Epithelial cell of proximal tubule (primary cell): ENCODE results near the gene ASCL5. TPM values are rescaled to one million over a fixed set of nuclear protein-coding genes. Genes with fewer than 3 reads are reported as not detected.
A peak's percentile ranks its signal among the peaks of the same experiment; 100 is the strongest.
"Not testable (repeated sequence)": the region's sequence is repeated elsewhere in the genome, so short reads cannot be mapped to it uniquely, and the experiment has no call there.

Experiments
- DNase-seq: peaks from one replicate; pipeline ENCODE4 v3.0.0-alpha.2; 2011; ENCODE audit warnings: low read depth
- H3K4me3 ChIP-seq: 2 replicates; pipeline ENCODE4 v1.5.1; 2011; ENCODE audit warnings: low read depth, mild to moderate bottlenecking, low read length
- CTCF ChIP-seq: conservative IDR thresholded peaks from 2 replicates; pipeline ENCODE4 v1.5.1; 2012; ENCODE audit warnings: low read depth, mild to moderate bottlenecking, low read length
- total RNA-seq: library from RNA; depleted of rRNA; stranded (reverse); fragments of >200 nt; gene quantifications from 2 replicates; pipeline ENCODE4 v1.2.3, GENCODE V29; 2015

ASCL5 gene
- total RNA-seq, 1 donor from 2014 or later: not detected

- TF ChIP-seq CTCF: no peak
- H3K4me3 ChIP-seq: peak overlapping the region; percentile 61
- peak; percentile 75 for DNase-seq
Measured at GRCh38 chr1:201170533-201171062, 43.6 kb upstream of the ASCL5 start.

DNA sequence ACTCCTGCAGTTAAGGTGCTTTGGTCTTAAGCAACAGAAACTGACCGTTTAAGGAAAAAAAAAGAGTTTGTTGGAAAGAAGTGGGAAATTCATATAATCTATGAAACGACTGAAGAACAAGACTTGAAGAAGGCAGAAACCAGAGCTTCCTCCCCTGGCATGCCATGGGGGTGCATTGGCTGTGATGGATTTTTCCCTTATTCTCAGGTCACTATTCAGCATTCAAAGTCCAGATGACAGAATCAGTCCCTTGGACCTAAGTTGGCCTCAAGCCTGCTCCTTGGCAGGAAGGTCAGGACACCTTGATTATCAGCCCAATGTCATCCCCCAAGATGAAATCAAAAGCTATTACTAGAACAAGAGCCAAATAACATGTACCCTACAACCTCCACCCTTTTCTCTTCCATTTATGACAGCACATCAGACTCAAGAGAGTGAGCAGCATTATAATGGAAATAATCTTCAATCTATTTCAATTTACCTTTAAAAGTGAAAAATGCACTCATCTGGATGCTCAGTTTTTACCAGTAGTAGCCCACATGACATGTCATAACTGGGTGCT is 43.1 kb upstream of the ASCL5 start:
- no peak for DNase-seq
- no peak for TF ChIP-seq CTCF
- H3K4me3 ChIP-seq: no peak overlapping the region

GRCh38 chr1:201169203-201169602 is 42.2 kb upstream of the ASCL5 start:
- no peak for DNase-seq
- no peak for TF ChIP-seq CTCF
- no peak overlapping the region for H3K4me3 ChIP-seq

GRCh38 chr1:201167041-201167991 is 40.3 kb upstream of the ASCL5 start:
- no peak overlapping the region for H3K4me3 ChIP-seq
- TF ChIP-seq CTCF: no peak
- DNase-seq: no peak

DNA sequence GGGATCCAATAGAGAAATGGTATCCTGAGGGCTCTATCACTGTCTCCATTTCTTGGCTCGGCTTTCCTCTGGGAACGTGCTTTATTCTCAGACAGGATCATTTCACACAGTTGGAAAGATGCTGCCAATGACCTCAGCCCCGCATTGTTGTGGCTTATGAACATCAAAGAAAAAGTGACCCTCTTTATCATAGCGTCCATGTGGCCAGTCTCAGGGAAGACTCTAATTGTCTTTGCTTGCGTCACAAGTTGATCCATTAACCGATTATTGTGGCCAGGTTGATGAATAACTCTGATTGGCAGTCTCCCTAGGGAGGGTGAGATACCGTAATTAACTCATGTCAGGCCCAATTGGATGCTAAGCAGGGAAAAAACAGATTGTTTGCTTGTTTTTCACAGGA is 37.7 kb upstream of the ASCL5 start:
- peak; percentile 61 for DNase-seq
- H3K4me3 ChIP-seq: no peak overlapping the region
- no peak for TF ChIP-seq CTCF

DNA sequence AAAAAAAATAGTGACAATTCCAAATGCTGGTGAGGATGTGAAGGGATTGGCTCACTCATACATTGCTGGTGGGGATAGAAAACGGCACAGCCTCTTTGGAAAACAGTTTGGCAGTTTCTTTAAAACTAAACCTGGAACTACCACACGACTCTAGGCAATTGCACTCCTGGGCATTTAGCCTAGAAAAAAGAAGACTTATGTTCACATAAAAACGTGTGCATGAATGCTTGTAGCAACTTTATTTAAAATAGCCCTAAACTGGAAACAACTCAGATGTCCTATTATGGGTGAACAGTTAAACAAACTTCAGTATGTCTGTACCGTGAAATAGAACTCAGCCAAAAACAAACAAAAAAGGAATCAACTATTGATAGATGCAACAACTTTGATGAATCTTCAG is 36.7 kb upstream of the ASCL5 start:
- no peak for DNase-seq
- TF ChIP-seq CTCF: no peak
- H3K4me3 ChIP-seq: no peak overlapping the region

- DNase-seq: not testable (repeated sequence)
Measured at GRCh38 chr1:201163036-201163435, 36.1 kb upstream of the ASCL5 start.

More at GRCh38 chr1:201163036-201163435, 36.1 kb upstream of the ASCL5 start:
- not testable (repeated sequence) for H3K4me3 ChIP-seq
